GM12875 (cell line): ENCODE measurements around the gene LITAF.

Experiments used
- H3K4me3 ChIP-seq: one replicate; pipeline ENCODE4 v1.5.1; 2011; ENCODE audit warnings: low read depth, low read length, control low read depth
- TF ChIP-seq, protein P1 (sequence below): IDR thresholded peaks from 2 replicates; pipeline ENCODE4 v1.5.1; 2011; ENCODE audit warnings: low read depth, mild to moderate bottlenecking, control low read depth, inconsistent platforms, low read length, moderate library complexity, borderline replicate concordance; ENCODE audit not compliant: insufficient read depth

LITAF gene

DNA sequence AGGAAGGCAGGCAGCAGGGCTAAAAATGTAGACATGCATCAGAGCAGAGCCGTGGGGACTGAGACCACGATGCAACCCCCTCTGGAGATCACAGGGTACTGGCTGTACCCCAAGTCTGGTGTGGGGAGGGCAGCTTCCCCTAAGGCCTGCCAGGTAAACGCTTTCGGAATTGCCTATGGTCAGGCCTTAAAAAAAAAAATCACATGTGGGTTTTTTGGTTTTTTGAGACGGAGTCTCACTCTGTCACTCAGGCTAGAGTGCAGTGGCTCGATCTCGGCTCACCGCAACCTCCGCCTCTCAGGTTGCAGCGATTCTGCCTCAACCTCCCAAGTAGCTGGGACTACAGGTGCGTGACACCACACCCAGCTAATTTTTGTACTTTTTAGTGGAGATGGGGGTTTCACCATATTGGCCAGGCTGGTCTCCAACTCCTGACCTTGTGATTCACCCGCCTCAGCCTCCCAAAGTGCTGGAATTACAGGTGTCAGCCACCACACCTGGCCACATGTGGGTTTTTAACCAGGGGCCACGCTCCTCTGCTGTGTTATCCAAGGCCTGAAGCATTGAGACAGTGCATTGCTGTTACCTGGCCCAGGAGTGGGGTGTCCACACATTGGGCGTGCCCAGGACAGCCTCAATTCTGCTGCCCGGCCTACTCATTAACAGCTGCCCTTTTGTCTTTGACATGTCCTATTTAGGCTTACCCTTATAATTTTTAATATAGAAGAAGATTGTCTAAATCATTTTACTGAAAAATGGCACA lies 50.4 kb downstream of the LITAF start:
- H3K4me3 ChIP-seq: no peak overlapping the region
- TF ChIP-seq, protein P1, sequence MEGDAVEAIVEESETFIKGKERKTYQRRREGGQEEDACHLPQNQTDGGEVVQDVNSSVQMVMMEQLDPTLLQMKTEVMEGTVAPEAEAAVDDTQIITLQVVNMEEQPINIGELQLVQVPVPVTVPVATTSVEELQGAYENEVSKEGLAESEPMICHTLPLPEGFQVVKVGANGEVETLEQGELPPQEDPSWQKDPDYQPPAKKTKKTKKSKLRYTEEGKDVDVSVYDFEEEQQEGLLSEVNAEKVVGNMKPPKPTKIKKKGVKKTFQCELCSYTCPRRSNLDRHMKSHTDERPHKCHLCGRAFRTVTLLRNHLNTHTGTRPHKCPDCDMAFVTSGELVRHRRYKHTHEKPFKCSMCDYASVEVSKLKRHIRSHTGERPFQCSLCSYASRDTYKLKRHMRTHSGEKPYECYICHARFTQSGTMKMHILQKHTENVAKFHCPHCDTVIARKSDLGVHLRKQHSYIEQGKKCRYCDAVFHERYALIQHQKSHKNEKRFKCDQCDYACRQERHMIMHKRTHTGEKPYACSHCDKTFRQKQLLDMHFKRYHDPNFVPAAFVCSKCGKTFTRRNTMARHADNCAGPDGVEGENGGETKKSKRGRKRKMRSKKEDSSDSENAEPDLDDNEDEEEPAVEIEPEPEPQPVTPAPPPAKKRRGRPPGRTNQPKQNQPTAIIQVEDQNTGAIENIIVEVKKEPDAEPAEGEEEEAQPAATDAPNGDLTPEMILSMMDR: no peak

DNA sequence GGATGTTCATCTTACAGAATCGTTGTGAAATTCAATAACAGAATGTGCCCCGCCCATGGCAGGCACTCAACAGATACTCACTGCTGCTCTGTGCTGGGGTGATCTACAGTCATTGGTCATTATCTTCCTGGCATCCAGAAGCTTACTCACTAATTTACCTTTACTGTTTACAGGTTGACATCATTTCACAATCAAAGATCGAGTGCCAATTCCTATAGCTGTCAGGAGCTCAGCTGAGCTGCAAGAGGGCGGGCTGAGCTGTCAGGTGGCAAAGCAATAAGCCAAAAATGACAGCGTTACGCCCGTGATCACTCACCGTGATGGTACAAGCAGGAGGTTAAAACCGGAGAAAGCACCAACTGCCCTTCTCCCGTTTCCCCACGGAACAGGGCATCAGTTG lies 51.2 kb downstream of the LITAF start:
- TF ChIP-seq, protein P1: no peak
- no peak overlapping the region for H3K4me3 ChIP-seq

DNA sequence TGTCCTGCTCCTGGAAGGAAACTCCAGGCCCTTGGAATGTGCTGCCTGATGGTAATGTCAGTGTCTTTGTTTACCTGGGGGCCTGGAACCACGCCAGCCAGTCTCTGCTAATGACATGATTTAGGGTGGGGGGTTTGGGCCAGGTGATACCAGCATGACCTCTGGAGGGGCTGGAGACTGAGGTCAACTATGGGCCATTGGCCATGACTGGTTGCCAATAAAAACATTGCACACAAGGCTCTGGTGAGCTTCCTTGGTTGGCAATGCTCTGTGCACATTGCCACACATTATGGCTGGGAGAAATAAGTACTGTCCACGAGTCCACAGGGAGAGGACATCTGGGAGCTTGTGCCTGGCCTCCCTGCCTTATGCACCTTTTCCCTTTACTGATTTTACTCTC lies 52.5 kb downstream of the LITAF start:
- TF ChIP-seq, protein P1: no peak
- H3K4me3 ChIP-seq: no peak overlapping the region

DNA sequence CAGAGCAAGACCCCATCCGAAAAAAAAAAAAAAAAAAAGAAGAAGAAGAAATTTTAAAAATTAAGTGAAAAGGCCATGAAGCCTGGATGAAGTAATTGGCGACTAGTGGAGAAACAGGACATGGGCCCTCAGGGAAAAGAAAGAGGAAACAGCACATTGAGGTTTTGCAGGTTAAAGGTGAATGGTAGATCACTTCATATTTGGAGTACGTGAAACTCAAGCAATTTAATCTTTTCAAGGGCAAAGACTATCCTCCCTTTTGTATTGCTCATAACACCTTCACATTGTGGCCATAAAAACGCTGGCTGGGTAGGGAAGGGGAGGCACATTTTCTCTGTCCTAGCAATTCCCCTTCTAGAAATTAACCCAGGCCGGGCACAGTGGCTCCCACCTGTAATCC lies 53.1 kb downstream of the LITAF start:
- H3K4me3 ChIP-seq: no peak overlapping the region
- TF ChIP-seq, protein P1: no peak

DNA sequence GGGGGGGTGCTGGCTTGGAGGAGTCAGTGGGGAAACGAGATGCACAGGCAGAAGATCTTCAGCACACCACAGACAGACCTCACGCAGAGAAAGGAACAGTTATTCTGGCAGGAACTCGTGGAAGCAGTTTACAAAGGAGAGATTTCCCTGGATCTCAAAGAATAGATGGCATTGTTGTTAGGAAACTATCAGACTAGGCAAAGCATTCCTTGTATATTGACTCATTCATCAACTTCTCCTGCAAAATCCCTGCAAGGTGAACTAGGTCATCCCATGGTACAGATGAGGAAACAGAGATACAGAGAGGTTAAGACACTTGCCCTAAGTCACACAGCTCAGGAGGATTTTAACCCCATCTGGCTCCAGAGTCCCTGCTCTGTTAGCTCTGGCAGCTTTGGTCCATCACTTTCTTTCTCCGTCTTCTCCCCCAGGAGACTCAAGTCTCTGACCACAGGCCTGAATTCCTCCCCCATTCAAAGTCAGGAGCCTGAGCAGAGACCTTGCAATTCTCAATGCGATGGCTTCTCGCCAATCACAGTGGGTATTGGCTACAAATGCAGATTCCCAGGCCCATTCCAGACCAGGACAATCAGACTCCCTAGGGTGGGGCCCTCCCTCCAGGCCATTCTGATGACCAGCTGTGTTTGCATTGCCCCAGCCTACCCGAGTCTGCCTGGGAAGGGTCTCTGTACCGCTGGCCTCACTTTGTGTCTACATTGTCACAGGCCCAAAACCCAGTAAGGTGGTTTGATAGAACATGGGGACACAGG lies 56.4 kb downstream of the LITAF start:
- TF ChIP-seq, protein P1: no peak
- H3K4me3 ChIP-seq: no peak overlapping the region

DNA sequence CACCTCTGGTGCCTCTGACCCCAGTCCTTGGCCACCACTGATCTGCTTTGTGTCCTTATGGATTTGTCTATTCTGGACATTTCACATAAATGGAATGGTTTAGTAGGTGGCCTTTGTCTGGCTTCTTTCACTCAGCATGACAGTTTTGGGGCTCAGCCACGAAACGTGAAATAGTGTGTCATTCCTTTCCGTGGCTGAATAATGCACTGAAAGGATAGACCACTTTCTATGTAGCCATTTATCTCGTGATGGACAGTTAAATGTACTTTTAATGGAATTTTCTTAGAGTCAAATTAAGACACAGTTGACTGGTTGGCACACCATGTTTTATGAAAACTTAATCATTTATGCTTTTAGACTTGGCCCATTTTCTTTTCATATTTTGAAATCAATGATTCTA lies 57.4 kb downstream of the LITAF start:
- TF ChIP-seq, protein P1: no peak

DNA sequence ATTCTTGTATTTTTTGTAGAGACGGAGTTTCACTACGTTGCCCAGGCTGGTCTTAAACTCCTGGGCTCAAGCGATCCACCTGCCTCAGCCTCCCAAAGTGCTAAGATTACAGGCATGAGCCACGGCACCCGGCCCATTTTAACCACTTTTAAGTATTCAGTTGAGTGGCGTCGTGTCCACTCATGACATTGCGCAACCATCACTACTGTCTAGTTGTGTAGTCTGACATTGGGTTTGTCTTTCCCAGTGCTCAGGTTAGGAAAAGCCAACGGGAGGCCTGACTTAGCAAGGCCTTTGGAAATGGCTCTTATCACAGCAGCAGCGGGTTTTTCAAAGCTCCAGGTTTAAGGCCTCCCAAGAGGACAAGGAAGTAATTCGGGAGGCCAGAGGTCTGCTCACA lies 58.7 kb downstream of the LITAF start:
- H3K4me3 ChIP-seq: no peak overlapping the region
- TF ChIP-seq, protein P1: no peak

More for the DNA sequence above, 57.4 kb downstream of the LITAF start:
- H3K4me3 ChIP-seq: no peak overlapping the region
